ENCODE results near the gene TRERF1. TPM values are rescaled to one million over a fixed set of nuclear protein-coding genes. Genes with fewer than 3 reads are reported as not detected.

Gene TRERF1
- total RNA-seq, 8 experiments from 2014 or later, result 3.5 to 21.2 (median 5.2) TPM

DNA sequence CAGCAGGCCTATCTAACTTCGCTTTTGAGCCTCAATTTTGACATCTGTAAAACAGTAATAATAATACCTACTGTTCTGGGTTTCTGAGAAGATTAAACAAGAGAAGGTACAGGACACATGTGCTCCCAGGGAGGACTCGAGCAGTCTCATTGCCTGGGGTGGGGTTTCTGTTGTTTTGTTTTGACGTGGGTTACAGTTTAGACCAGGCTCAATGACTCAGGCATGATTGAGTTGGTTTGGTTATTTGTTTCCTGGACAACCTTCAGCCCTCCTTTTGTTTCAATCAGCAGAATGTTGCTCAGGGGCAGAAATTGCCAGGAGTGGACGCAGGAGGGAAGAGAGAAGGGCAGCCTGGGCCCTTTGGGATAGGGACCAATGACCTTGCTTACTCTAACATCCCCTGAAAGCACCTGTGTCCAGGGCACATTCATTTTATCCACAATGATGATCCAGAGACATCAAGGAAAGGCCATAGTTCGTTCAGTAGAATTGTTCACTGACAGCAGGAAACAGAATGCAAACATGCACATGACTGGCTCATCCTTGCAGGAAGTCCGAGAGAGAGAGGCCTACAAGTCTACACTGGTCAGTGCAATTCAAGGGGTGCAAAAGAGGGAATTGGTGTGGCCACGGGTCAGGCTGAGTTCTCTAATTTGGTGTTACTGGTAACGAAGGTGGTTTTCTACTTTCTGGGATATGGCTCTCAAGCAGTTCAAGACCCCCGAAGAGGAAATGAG lies 159.6 kb downstream of the TRERF1 start:
- in situ Hi-C loops (cut with MboI; ENCODE audit: low pct_unique_long_range_greater_than_20kb in 2 of 9, low sequenced_read_pairs in 9 of 9, unreplicated experiment in 9 of 9), result no loop called here
- Histone ChIP-seq H3K4me1 (replicated peaks in 1 of 2) (peaks cover 0 to 15% of the 10 kb centered on the region in 2 donors), H3K27ac (no peak overlapping the region), H3K4me3 (no peak overlapping the region)
- 69 to 100% (median 83%) methylated on average over 1 to 9 of the region's 9 CpGs for WGBS, 10 experiments
- ATAC-seq (replicated peaks in 6 of 8), result peak in 4 of 8 experiments; percentile 56 to 84 (median 78)

DNA sequence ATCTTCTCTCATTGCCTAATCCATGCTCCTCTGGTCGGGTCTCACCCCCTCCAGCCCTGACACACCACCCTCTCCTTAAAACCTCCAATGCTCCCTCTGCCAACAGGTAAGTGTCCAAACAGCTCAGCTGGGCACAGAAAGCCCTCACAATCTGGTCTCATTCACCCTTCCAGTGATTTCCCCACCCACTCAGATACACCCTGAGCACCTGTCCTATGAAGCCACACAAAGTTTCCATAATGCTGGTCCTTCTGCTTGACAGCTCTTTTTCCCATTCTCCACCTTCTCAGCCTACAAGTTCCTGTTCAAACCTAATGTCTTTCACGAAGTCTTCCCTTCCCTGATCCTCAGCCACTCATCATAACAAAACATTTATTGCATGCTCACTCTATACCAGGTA lies 164.0 kb downstream of the TRERF1 start:
- in situ Hi-C loops (cut with MboI; ENCODE audit: low pct_unique_long_range_greater_than_20kb in 2 of 9, low sequenced_read_pairs in 9 of 9, unreplicated experiment in 9 of 9), result no loop called here
- Histone ChIP-seq H3K27ac (no peak overlapping the region), H3K4me3 (no peak overlapping the region), H3K4me1 (replicated peaks in 1 of 2) (peaks cover 0 to 15% of the 10 kb centered on the region in 2 donors)
- WGBS, 10 experiments, result 58 to 100% (median 88%) methylated on average over 1 to 2 of the region's 2 CpGs; no CpG with 5 or more reads in 4 of the 10 experiments
- no peak for ATAC-seq (replicated peaks in 6 of 8)

DNA sequence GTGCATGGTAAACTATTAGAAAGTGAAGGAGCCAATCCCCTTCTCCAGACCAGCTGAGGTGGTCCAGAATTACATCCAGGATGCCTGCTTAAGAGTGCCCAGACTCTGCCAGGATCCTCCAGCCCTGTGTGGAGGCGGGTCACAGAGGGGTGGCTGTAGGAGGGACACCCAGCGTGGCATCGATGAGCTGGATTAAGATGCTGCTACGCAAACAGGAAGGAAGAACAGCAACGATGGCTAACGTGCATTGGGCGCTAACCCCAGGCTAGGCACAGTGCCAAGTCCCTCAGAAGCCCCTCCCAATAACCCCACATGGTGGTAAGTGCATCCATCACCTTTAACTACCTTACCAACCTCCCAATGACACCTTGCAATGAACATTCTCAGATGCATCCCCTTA lies 170.2 kb downstream of the TRERF1 start:
- Histone ChIP-seq H3K27ac (no peak overlapping the region), H3K4me3 (no peak overlapping the region), H3K4me1 (replicated peaks in 1 of 2) (peaks cover 0 to 7% of the 10 kb centered on the region in 2 donors)
- in situ Hi-C loops (cut with MboI; ENCODE audit: low pct_unique_long_range_greater_than_20kb in 2 of 9, low sequenced_read_pairs in 9 of 9, unreplicated experiment in 9 of 9), result no loop called here
- 60 to 90% (median 80%) methylated on average over 2 to 6 of the region's 7 CpGs; no CpG with 5 or more reads in 7 of the 10 experiments for WGBS, 10 experiments
- ATAC-seq (replicated peaks in 6 of 8), result no peak

DNA sequence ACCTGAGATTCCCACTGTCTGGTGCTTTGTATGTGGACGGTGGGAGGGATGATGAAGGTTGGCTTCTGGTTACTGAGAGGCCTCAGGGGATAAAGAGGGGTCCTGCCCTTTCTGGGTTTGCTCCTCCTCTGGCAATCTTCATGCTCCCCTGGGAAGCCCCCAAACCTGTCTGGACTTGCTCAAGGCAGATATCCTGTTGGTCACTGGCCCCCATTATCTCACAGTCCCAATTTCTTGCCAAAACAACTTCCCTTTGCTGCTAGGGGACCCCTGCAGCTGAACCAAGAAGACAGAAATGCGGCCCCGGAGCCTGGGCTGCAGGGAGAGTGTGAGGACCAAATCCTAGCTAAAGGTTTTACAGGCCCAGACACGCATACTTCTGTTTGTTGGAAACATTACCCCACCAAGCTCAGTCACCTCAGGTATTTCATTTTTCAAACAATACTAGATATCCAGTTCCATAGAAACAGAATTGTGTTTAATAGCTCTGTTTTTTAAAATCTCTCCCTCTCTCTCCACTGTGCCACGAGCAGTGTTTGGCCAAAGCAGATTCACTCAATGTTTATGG lies 170.7 kb downstream of the TRERF1 start:
- no peak for ATAC-seq (replicated peaks in 6 of 8)
- 80 to 100% (median 98%) methylated on average over 2 to 5 of the region's 5 CpGs; no CpG with 5 or more reads in 4 of the 10 experiments for WGBS, 10 experiments
- Histone ChIP-seq H3K4me3 (no peak overlapping the region), H3K4me1 (replicated peaks in 1 of 2) (peaks cover 0 to 7% of the 10 kb centered on the region in 2 donors), H3K27ac (no peak overlapping the region)
- in situ Hi-C loops (cut with MboI; ENCODE audit: low pct_unique_long_range_greater_than_20kb in 2 of 9, low sequenced_read_pairs in 9 of 9, unreplicated experiment in 9 of 9), result no loop called here

DNA sequence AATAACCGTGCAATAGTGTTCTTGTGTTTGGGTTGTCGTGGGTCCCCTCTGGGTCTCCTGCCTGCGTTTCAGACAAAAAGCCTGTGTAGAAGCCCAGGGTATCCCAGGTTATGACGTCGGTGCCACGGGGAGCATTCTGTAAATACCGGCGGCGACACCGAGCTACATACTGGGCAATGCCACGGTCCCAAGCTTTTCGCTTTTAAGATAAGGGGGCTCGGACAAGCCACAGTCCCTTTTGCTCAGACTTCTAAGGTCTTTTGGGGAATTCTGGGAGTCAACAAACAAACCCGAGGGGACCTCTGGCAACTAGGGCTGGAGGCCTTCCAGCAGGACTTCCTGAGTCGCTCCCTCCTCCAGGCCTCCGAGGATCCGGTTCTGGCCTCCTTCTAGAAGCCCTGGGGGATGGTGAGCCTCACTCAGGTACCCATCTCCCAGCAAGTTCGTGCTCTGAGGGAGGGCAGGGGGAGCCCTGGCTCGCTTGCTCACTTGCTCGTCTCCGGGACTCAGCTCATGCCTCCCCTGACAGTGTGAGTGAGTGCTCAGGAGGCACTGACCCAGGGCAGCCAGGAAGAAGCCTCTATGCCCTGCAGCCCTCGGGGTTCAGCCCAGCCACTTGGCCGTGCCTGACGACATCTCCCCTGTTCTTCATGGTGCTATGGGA lies 171.6 kb downstream of the TRERF1 start:
- 66 to 95% (median 85%) methylated on average over 3 to 15 of the region's 24 CpGs; no CpG with 5 or more reads in 2 of the 10 experiments for WGBS, 10 experiments

DNA sequence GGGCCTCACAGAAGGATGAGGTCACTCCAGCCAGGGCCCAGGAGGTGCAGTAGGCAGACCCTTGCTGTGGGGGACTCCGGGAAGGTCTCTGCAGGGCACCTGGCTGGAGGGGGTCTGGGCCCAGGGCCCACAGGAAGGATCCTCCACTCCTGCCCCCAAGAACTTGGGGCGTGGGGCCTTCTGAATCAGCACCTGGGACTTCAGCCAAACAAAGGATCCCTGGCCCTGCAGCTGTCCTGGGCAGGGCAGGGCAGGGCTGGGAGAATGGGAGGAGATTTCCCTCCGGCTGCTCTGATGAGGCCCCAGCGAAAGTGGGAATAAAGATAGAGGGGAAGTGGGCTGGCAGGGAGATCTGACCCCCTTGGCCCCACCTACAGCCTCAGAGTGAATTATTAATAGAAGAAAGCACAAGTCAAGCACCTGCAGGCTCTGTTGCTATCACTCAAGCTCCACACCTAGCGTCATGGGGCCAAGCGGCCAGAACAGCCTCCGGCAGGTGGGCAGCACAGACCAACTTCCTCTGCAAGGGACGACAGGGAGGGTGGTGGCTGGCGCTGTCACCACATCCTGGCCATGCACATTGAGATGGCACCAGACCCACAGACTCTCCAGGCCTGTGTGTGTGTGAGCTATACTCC lies 172.5 kb downstream of the TRERF1 start:
- H3K27ac ChIP-seq, result no peak overlapping the region
- WGBS, 10 experiments, result 47 to 100% (median 84%) methylated on average over 1 to 5 of the region's 9 CpGs; no CpG with 5 or more reads in 6 of the 10 experiments
- H3K4me3 ChIP-seq, result no peak overlapping the region
- in situ Hi-C loops (cut with MboI; ENCODE audit: low pct_unique_long_range_greater_than_20kb in 2 of 9, low sequenced_read_pairs in 9 of 9, unreplicated experiment in 9 of 9), result no loop called here
- ATAC-seq (replicated peaks in 6 of 8), result peak in 3 of 8 experiments; percentile 73 to 92 (median 85)
- peaks cover 0 to 7% of the 10 kb centered on the region in 2 donors for H3K4me1 ChIP-seq (replicated peaks in 1 of 2)

More for the DNA sequence above, 171.6 kb downstream of the TRERF1 start:
- H3K4me3 ChIP-seq, result no peak overlapping the region
- no peak overlapping the region for H3K27ac ChIP-seq
- peak in 1 of 8 experiments; percentile 12 for ATAC-seq (replicated peaks in 6 of 8)
- in situ Hi-C loops (cut with MboI; ENCODE audit: low pct_unique_long_range_greater_than_20kb in 2 of 9, low sequenced_read_pairs in 9 of 9, unreplicated experiment in 9 of 9), result no loop called here
- peaks cover 0 to 7% of the 10 kb centered on the region in 2 donors for H3K4me1 ChIP-seq (replicated peaks in 1 of 2)

DNA sequence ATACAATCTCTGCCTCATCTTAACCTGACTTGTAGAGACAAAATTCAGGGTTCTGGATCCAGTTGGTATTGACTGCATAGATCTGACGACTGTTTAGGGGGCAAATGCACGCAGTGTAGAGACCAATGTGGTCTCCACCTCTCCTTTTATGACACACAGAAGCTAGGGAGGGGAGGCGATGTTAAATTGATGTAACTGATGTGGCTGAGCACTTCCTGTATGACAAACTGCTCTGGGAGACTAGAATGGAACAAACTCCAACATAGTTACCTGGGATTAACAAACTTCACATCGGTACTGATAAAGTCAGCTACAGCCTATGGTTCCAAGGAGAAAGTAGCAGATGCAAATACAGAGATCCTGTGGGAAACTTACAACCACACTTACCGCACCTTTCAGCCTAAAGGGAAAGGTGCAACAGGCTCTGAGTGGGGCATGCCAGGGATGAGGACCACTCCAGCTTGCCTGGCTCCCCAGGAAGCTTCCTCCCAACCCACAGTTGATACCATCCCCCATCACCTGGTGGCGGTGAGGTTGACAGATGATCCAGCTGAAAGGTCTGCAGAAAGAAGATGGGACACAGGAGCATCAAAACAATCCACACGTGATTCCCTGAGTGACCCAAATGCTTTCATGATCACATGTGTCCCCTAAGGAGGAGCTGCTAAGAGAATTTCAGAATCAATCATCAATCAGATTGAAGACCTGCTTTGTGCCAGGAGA lies 173.4 kb downstream of the TRERF1 start:
- Histone ChIP-seq H3K27ac (no peak overlapping the region), H3K4me1 (replicated peaks in 1 of 2) (peaks cover 0 to 7% of the 10 kb centered on the region in 2 donors), H3K4me3 (no peak overlapping the region)
- in situ Hi-C loops (cut with MboI; ENCODE audit: low pct_unique_long_range_greater_than_20kb in 2 of 9, low sequenced_read_pairs in 9 of 9, unreplicated experiment in 9 of 9), result no loop called here
- ATAC-seq (replicated peaks in 6 of 8), result no peak
- 70 to 100% (median 93%) methylated on average over 2 to 4 of the region's 7 CpGs; no CpG with 5 or more reads in 2 of the 10 experiments for WGBS, 10 experiments

DNA sequence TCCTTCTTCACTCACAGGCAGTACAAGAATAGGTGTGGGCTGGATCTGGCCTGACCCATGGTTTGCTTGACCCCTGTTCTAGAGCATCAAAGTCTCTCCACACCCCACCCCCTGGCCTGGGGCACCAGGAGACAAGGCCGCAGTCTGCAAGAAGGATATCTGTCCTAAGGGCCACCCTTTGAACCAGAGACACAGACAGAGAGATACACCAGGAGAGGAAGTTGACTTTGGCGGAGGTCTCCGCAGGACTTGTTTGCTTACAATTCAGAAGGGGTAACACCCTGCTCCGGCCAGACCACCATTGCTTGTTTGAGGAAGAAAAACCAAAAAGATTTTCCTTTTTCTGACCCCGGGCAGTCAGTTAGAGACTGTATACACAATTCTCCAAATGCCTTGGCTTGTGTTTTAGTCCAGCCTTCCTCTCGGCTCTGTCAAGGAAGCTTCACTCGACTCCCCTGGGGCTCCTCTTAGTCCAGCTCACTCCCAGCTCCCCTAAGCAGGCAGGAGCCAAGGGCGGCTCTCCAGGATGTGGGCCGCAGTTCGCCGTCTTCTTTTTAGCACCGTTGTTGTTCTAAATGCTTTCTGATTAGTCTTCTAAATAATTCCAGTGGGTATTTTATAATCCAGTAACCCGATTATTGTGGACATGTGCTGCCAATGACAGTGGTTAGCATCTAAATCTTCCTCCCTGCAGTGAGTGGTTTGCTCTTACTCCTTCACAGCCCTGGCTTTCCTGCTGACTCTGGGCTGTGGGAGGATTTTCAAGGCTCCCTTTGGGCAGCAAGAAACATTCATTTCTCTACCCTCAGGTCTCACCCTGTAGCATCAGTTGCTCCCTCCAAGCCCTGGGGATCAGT lies 175.5 kb downstream of the TRERF1 start:
- WGBS, 10 experiments, result 0 to 98% (median 86%) methylated on average over 1 to 10 of the region's 13 CpGs; no CpG with 5 or more reads in 1 of the 10 experiments
- H3K4me1 ChIP-seq (replicated peaks in 1 of 2), result peaks cover 0 to 7% of the 10 kb centered on the region in 2 donors
- ATAC-seq (replicated peaks in 6 of 8), result peak in 3 of 8 experiments; percentile 18 to 59 (median 45)
- in situ Hi-C loops (cut with MboI; ENCODE audit: low pct_unique_long_range_greater_than_20kb in 2 of 9, low sequenced_read_pairs in 9 of 9, unreplicated experiment in 9 of 9), result no loop called here
- no peak overlapping the region for H3K27ac ChIP-seq
- H3K4me3 ChIP-seq, result no peak overlapping the region

DNA sequence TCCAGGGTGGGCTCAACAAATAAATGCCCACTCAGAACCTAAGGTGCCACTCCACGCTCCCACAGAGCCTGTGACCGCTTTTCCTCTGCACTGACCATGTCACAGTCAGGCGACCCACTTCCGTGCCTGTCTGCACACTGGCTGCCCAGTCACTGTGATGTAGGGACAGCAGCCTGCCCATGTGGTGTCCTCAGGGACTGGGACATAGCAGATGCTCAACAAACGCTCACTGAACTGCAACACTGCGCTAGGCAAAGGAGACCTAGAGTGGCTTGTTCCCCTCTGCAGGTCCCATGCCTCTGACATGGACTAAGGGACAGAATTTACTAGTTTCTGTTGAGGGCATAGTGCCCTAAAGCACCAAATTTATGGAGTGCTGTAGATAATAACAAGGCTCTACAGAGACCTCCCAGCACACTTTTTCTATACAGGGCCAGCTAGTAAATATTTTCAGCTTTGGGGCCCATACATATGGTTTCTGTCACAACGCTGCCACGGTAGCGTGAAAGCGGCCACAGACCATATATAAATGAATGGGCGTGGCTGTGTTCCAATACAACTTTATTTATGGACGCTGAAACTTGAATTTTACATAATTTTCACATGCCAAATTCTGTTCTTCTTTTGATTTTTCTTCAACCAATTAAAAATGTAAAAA lies 176.2 kb downstream of the TRERF1 start:
- WGBS, 10 experiments, result 63 to 100% (median 93%) methylated on average over 3 to 10 of the region's 12 CpGs; no CpG with 5 or more reads in 1 of the 10 experiments
- Histone ChIP-seq H3K4me1 (replicated peaks in 1 of 2) (peaks cover 0 to 4% of the 10 kb centered on the region in 2 donors), H3K4me3 (no peak overlapping the region), H3K27ac (no peak overlapping the region)
- in situ Hi-C loops (cut with MboI; ENCODE audit: low pct_unique_long_range_greater_than_20kb in 2 of 9, low sequenced_read_pairs in 9 of 9, unreplicated experiment in 9 of 9), result no loop called here
- peak in 1 of 8 experiments; percentile 35 for ATAC-seq (replicated peaks in 6 of 8)

DNA sequence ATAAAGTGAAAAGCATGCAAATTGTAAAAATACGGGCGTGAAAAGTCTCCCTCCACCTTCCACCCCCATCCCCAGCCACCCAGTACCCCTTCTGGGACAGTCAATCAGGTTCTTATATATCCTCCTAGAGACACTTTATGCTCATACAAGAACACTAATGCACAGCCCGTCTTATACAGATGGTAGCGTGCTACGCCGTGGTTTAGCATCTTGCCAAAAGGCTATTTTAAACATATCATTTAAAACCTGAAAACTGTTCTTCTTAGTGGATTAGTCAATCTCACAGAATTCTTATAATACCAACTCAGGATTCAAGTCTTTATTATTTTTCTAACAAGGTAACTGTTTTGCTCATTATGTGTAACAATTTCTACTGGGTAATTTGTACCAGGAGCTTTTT lies 176.8 kb downstream of the TRERF1 start:
- WGBS, 10 experiments, result 48 to 100% (median 93%) methylated on average over 1 to 6 of the region's 6 CpGs
- Histone ChIP-seq H3K4me3 (no peak overlapping the region), H3K27ac (no peak overlapping the region), H3K4me1 (replicated peaks in 1 of 2) (peaks cover 0 to 4% of the 10 kb centered on the region in 2 donors)
- in situ Hi-C loops (cut with MboI; ENCODE audit: low pct_unique_long_range_greater_than_20kb in 2 of 9, low sequenced_read_pairs in 9 of 9, unreplicated experiment in 9 of 9), result loop anchor here in 6 of 9 experiments (25.0 kb wide), 2 partner anchors 162 to 262 kb away; no protein-coding TSS in a partner anchor
- ATAC-seq (replicated peaks in 6 of 8), result no peak
